C4-2B (cell line): Measurements from ENCODE around the gene PSAP.

ENCODE experiments used
- CTCF ChIP-seq: fragments of 450-650 bp; conservative IDR thresholded peaks from 2 replicates; pipeline ENCODE4 v1.5.1; 2017; ENCODE audit warnings: mild to moderate bottlenecking
- ZFX ChIP-seq: fragments of 450-650 bp; IDR thresholded peaks from 2 replicates; pipeline ENCODE4 v1.6.1; 2017

GRCh38 chr10:71805776-71806703 is 45.0 kb downstream of the PSAP start:
- TF ChIP-seq CTCF (no peak), ZFX (no peak)
